RPMI8226 (cell line): ENCODE results near the gene GPR37L1.
A peak's percentile ranks its signal among the peaks of the same experiment; 100 is the strongest.
"Not testable (repeated sequence)": the region's sequence is repeated elsewhere in the genome, so short reads cannot be mapped to it uniquely, and the experiment has no call there.

Experiments
- DNase-seq: peaks from one replicate; pipeline ENCODE4 v3.0.0-alpha.2; 2015

GPR37L1 gene

GRCh38 chr1:202134645-202135172 lies 12.0 kb downstream of the GPR37L1 start:
- DNase-seq = no peak

- DNase-seq = peak; percentile 76
These were observed 12.6 kb downstream of the GPR37L1 start for GRCh38 chr1:202135221-202135721.

GRCh38 chr1:202140833-202141232 lies 18.1 kb downstream of the GPR37L1 start:
- DNase-seq = no peak

- DNase-seq = not testable (repeated sequence)
These were observed 18.8 kb downstream of the GPR37L1 start for GRCh38 chr1:202141468-202141867.

GRCh38 chr1:202143011-202143767 lies 20.5 kb downstream of the GPR37L1 start:
- peak; percentile 69 for DNase-seq

- peak; percentile 46 for DNase-seq
These were observed 21.2 kb downstream of the GPR37L1 start for GRCh38 chr1:202143768-202144401.

GRCh38 chr1:202144402-202145067 lies 21.8 kb downstream of the GPR37L1 start, which contains the start of gene ARL8A:
TSS of gene ARL8A (minus strand) at chr1:202144737. CDS start at chr1:202144572, 165 bp downstream.
- peak; percentile 76 for DNase-seq

GRCh38 chr1:202145068-202145743 lies 22.5 kb downstream of the GPR37L1 start:
- DNase-seq = peak; percentile 23

GRCh38 chr1:202145744-202146140 lies 23.0 kb downstream of the GPR37L1 start:
- not testable (repeated sequence) for DNase-seq

- no peak for DNase-seq
These were observed 23.6 kb downstream of the GPR37L1 start for GRCh38 chr1:202146279-202146678.

- no peak for DNase-seq
These were observed 24.3 kb downstream of the GPR37L1 start for GRCh38 chr1:202146993-202147392.

- no peak for DNase-seq
These were observed 25.7 kb downstream of the GPR37L1 start for GRCh38 chr1:202148391-202148790.

GRCh38 chr1:202149566-202149965 lies 26.8 kb downstream of the GPR37L1 start:
- no peak for DNase-seq

- DNase-seq = no peak
These were observed 27.5 kb downstream of the GPR37L1 start for GRCh38 chr1:202150187-202150586.

- no peak for DNase-seq
These were observed 27.9 kb downstream of the GPR37L1 start for GRCh38 chr1:202150602-202151001.

GRCh38 chr1:202151045-202151444 lies 28.3 kb downstream of the GPR37L1 start:
- no peak for DNase-seq

GRCh38 chr1:202152399-202152798 lies 29.7 kb downstream of the GPR37L1 start:
- DNase-seq = no peak

- no peak for DNase-seq
These were observed 30.6 kb downstream of the GPR37L1 start for GRCh38 chr1:202153284-202153683.

GRCh38 chr1:202154148-202154765 lies 31.5 kb downstream of the GPR37L1 start:
- DNase-seq = no peak

- DNase-seq = peak; percentile 58
These were observed 32.2 kb downstream of the GPR37L1 start for GRCh38 chr1:202154766-202155477.

- DNase-seq = no peak
These were observed 32.8 kb downstream of the GPR37L1 start for GRCh38 chr1:202155478-202156021.
